HuH-7.5 (cell line): ENCODE results near the gene ALKBH5.

ENCODE experiments used
- DNase-seq: peaks from one replicate; pipeline ENCODE4 v3.0.0; 2011; ENCODE audit warnings: low spot score

ALKBH5 gene

DNA sequence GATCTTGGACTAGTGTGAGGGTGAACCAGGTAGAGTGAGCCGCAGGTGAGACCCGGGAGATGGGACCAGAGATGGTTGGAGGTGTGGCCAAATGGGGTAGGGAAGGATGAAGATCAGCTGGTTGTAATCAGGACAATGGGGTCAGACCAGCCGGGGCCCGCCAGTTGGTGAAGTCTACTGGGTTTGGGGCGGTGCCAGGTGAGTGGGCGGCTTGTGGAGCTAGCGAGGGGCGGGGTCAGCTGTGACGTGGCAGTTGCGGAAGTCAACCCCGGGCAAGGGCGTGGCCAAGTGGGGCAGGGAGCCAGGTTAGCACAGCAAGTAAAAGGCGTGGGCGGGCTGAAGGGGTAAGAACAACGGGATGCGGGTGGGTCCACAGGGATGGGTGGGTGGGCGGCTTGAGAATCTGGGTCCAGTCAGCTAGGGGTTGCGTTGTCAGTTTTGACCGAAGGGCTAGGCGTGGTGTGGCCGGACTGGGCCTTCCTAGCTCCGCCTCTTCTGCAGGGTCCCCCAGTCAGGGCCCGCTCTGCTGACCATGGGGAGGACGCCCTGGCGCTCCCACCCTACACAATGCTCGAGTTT, 25.5 kb upstream of the ALKBH5 start:
- DNase-seq, result no peak

DNA sequence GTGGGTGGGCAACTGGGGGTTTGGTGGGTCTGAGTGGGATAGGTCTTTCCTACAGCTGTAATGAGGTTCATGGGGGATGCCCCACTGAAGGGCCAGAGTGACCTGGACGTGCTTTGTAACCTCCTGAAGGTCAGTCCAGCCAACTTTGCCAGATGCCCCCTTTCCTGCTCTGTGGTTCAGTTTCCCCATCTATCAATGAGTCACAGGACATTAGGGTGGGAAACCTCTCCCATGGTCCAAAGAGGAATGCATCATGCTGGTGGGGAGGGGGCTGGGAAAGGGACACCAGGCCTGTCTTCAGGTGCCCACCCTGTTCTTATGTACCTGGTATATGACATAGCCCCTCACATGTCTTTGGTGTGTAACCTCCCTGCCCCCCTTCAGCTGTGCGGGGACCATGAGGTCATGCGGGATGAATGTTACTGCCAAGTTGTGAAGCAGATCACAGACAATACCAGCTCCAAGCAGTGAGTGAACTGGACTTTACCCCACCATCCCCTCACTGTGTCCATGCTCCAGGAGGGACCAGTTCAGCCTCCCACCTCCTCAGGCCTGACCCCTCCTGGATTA, 24.0 kb upstream of the ALKBH5 start:
- no peak for DNase-seq

DNA sequence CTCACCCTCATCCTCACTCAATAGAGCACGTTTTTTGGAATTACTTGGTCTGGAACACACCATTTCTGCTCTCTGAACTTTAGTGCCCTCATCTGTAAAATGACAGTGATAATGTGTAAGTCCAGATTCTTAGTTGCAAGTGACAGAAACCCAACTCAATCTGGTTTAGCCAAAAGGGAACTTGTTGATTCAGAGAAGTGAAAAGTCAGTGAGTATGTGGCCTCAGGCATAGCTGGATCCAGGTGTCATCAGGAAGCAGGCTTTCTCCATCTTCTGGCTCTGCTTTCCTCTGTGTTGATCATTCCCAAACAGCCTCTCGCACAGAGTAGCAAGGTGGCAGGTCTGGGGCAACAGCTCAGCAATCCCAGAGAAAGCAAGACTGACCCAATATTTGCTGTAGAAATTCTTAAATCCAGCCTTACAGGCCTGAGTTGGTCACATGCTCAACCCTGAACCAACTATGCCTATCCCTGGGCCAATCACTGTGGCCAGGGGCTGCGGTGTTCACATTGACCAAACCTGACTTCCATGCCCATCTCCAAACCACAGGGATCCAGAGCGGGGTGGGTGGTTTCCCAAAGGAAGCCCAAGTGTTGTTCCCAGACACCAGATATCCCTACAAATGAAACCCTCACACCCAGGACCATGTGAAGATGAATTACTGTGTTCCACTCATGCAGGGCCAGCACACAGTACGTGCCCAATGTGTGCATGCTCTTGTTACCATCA, 23.3 kb upstream of the ALKBH5 start:
- DNase-seq, result no peak

DNA sequence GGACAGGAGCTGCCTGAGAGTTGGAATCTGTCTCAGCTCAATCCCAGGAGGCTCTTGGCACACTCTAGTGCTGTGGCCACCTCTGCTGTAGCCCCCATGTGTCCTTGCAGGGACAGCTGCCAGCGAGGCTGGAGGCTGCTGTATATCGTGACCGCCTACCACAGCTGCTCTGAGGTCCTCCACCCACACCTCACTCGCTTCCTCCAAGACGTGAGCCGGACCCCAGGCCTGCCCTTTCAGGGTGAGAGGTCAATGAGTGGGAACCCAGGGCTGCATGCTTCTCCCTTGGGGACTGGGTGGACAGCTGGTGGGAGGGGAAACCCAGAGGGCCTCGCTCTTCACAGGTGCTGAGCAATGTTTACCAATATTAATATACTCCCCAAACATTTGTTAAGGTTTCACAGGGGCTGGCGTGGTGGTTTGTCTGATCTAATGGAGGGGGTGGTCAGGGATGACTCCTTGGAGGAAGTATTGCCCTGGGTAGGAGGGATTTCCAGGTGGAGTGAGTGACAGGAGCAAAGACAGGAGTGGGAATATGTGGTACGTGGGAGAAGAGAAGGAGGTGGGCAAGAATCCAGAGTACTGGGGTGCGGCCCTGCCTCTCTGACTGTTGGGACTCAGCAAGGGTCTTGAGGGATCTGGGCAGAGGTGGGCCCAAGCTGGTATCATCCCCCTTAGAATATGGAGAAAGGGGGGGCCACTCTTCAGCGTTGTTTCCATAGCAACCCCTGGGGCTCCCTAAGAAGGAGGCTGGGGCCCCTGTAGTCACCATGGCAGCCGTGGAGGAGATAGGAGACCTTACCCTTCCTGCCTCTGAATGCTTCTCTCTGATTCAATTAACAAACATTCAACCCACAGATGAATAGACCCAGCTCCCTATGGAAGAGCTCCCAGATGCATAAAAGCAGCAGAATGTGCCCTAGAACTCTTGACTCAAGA, 22.2 kb upstream of the ALKBH5 start:
- no peak for DNase-seq

DNA sequence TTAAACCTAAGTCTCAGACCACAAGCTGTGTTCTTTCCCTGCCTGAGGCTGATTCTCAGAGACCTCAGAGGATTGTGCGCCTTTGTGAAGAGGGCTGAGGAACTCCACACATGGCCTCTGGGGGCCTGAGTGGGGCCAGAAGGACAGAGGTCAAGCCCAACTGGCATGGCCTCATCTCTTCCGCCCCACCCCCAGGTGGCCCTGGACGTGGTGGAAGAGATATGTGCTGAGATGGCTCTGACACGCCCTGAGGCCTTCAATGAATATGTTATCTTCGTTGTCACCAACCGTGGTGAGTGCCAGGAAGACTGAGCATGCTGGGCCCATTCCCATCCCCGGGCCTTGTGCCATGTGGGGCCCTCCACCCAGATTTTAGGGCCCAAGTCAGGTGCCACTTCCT, 20.1 kb upstream of the ALKBH5 start:
- DNase-seq, result no peak

DNA sequence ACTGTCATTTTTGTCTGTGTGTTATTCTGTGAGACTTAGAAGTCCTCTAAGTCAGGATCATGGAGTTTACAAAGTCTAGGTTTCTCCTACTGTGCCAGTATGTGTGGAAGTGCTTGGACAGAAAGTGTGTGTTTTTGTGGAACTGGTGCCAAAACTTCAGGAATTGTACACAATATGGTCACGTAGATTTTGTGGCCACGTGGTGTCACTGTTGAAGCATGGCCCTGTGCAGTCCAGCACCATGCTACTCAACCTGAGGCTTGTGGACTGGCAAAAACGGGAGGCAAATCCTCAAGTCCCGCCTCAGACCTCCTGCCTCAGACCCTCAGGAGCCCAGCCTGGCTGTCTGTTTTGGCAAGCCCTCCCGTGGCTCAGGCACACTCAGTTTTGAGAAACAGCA, 16.7 kb upstream of the ALKBH5 start:
- no peak for DNase-seq

DNA sequence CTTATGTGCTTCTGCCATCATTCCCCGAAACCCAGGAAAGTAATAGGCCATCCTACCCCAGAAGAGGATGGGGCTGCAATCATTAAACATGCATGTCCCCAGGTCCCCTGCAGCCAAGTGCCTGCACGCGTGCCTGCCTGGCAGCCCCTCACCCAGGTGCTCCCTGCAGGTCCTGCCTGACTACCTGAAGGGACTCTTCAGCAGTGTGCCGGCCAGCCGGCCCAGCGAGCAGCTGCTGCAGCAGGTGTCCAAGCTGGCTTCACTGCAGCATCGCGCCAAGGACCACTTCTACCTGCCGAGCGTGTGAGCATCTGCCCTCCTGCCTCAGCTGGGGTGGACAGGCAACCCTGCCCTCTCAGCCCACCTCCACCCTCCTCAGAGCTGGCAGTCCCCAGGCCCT, 16.2 kb upstream of the ALKBH5 start:
- no peak for DNase-seq

DNA sequence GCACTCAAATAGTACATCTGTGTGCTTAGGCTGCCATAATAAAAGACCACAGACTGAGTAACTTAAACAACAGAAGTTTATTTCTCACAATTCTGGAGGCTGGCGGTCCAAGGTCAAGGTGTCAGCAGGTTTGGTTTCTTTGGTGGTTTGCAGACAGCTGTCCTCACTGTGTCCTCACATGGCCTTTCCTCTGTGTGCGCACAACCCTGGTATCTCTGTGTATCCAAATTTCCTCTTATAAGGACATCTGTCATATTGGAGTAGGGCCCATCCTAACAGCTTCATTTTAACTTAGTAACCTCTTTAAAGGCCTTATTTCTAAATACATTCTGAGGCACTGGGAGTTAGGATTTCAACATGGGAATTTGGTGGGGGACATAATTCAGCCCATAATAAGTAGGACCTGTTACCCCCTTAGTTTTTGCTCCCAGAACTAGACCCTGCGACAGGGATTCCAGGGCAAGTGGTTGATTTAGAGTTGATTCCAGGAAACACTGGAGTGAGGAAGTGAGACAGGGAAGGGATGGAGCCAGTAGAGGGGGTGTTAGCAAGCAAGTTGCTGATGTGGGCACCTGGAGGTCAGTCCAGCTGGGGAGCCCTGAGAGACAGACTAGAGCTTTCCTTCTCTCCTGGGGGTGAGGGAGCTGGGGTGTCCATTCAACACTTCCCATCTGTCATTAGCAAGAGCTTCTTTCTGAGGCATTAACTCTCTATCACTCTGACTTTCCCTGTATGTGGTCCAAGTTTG, 10.9 kb upstream of the ALKBH5 start:
- no peak for DNase-seq

DNA sequence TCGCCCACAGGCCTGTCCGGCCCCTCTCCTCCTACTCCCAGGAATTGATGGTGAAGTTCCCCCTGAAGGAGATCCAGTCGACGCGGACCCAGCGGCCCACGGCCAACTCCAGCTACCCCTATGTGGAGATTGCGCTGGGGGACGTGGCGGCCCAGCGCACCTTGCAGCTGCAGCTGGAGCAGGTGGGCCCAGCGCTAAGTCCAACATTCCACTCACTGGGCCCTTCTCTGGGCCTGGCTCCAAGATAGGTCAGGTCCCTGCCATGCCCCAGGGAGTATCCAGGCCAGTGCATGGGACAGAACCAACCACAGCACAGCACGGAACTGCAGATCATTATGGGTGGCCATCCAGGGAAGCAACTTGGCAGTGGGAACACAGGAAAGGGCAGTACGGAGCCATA, 9.9 kb upstream of the ALKBH5 start:
- no peak for DNase-seq

DNA sequence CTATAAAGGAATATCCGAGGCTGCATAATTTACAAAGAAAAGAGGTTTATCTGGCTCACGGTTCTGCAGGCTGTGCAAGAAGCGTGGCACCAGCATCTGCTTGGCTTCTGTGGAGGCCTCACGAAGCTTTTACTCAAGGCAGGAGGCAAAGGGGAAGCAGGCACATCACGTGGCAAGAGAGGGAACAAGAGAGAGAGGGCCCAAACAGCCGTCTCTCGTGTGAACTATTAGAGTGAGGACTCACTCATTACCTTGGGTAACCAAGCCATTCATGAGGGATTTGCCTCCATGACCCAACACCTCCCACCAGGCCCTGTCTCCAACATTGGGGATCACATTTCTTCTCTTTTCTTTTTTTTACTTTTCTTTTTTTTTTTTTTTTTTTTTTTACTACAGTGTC, 7.5 kb upstream of the ALKBH5 start:
- DNase-seq, result no peak

DNA sequence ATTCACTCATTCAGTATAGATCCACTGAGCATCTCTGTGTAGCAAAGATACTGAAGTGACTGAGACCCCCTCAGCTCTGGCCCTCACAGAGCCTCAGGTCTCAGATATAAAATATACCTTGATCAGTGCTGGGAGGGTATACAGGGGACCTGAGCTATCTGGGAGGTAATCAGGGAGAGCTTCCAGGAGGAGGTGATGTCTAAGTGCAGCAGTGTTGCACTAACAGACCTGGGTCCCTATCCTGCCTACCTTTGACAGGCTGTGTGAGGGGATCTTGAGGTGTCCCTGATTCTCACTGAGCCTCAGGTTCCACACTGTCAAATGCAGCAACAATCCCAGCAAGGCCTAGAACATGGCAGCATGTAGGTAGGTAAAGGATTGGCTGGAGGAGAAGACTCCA, 6.5 kb upstream of the ALKBH5 start:
- no peak for DNase-seq

DNA sequence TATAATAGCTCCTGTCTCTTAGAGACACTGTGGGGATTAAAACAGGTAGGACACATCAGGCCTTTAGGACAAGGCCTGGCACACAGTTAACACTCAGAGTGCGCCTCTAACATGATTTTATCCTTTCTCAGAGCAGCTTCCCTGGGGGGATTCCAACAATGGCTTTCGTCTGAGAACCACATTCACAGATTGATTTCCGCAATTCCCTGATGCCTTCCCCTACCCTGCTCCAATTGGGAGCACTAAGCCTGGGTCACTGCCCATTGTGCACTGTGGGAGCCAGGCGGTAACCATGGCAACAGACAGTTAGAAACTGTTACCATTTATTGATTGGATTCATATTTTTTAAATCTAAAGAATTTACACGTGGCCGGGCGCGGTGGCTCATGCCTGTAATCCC, 5.9 kb upstream of the ALKBH5 start:
- no peak for DNase-seq

DNA sequence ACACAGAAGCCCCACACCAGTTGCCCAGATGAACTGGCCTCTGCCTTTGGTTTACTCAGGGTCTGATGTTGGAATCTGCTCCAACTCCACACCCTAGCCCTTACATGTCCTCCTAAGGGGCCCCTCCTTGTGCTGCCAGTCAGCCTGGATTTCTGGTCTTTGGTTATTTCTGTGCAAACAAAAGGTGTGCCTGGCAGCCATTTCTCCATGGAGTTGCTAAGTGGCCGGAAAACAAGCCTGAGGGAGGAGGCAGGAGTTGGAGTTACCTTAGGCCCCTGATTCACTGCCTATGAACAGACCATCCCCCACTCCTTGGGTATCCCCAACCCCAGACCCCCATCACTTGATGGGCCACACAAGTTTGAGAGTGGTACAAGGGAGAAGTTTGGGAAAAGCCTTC, 4.4 kb upstream of the ALKBH5 start:
- no peak for DNase-seq

DNA sequence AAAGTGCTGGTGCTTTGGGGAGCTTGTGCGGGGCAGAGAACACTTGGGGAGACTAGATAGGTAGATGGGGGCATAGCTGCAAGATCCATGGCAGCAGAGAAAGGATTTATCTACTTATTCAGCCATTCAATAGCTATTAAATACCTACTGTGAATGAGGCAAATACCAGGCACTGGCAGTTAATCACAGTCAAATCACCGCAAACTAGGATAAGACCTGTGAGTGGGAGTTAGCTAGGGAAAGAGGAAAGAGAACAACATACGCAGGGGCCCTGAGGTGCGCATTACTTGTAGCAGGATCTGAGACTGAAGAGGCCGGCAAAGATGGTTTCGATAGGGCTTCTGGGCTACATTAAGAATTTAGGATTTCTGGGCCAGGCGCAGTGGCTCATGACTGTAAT, 3.8 kb upstream of the ALKBH5 start:
- no peak for DNase-seq

DNA sequence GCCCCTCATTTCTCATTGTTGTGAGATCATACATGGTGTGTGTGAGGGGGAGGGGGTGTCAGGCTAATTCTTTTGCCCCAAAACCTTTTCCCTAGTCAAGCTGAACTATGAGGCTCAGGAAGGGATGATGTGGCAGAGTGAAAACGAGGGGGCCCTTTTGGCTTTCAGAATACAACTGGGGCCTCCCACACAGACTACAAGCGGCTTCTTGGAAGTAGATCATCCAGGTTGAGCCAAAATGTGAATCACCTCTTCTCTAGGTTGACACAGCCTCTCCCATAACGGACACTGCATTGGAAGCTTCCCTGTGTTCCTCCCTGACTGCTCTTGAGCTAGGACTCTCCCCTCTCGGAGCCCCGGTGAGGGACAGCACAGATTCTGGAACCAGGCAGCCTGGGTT, 2.3 kb upstream of the ALKBH5 start:
- no peak for DNase-seq

DNA sequence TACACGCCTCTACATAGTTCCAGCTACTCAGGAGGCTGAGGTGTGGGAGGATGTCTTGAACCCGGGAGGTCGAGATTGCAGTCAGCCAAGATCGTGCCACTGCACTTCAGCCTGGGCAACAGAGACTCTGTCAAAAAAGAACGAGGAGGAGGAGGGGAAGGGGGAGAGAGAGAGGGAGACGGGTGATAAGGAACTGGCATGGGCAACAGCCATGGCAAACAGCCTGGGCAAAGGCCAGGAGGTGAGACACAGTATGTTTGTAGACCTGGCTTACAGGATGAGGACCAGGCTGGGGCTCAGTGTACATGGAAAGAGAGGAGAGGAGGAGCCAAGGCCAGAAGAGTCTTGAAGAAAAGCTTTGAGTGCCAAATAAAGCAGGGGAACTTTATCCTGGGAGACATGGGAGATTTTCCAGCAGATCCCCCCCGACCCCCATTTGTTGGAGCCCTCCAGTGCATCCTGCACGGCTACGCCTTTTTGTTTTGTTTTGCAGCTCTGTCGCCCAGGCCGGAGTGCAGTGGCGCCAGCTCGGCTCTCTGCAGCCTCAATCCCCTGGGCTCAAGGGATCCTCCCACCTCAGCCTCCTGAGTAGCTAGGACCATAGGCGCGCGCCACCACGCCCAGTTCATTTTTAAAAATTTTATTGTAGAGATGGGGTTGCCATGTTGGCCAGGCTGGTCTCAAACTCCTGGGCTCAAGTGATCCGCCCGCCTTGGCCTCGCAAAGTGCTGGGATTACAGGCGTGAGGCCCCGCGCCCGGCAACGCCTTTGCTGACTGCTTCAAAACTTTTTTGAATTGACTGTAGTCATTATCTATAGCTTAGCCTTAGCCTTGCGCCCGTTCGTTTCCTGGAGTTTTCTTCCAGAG, 1.3 kb upstream of the ALKBH5 start:
- DNase-seq, result no peak

DNA sequence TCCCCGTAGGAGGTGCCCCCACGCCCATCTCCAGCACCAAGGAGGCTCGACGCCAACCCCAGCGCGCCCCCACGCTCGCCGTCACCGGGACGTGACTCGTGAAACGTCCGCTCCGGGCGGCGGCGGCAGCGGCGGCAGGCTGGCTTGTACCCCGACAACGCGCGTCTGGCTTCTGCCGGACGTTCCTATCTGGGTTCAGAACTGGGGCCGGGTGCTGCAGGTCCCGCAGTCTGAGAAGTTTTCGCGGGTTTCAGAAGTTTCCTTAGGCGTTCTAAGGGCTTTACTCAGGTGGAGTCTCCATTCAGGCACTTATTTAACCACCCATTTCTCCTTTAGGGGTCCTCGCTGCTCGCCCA, 672 bp upstream of the ALKBH5 start:
- DNase-seq, result peak; percentile 52

DNA sequence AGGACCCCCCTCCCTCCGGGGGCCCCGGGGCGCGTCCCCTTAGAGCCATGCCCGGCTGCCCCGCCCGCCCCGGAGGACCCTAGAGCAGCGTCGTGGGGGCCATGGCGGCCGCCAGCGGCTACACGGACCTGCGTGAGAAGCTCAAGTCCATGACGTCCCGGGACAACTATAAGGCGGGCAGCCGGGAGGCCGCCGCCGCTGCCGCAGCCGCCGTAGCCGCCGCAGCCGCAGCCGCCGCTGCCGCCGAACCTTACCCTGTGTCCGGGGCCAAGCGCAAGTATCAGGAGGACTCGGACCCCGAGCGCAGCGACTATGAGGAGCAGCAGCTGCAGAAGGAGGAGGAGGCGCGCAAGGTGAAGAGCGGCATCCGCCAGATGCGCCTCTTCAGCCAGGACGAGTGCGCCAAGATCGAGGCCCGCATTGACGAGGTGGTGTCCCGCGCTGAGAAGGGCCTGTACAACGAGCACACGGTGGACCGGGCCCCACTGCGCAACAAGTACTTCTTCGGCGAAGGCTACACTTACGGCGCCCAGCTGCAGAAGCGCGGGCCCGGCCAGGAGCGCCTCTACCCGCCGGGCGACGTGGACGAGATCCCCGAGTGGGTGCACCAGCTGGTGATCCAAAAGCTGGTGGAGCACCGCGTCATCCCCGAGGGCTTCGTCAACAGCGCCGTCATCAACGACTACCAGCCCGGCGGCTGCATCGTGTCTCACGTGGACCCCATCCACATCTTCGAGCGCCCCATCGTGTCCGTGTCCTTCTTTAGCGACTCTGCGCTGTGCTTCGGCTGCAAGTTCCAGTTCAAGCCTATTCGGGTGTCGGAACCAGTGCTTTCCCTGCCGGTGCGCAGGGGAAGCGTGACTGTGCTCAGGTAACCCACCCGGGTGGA, 759 bp downstream of the ALKBH5 start:
- no peak for DNase-seq

DNA sequence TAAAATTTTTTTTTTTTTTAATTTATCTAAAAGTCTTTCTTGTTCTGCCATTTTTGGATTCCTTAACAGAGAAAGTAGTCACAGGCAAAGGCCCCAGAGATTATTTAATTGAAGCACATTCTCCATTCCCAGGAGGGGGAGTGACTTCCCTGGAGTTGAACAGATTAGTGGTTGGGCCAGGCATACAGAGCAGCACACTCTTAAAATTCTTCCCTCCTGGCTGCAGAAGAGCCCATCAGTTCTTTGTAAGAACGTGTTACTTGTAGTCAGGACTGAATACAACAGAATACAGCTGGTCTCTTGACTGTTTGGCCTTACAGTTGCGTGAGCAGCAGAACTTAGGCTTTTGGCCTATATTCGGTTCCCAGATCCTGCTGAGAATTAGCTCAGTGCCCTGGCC, 1.8 kb downstream of the ALKBH5 start:
- DNase-seq, result no peak
